HepG2 (cell line): ENCODE data around the gene SMIM12. TPM values are rescaled to one million over a fixed set of nuclear protein-coding genes. Genes with fewer than 3 reads are reported as not detected.

Experiments used
- ARID2 ChIP-seq: sonication (generic); formaldehyde crosslinking; IDR thresholded peaks from 2 replicates; pipeline ENCODE4 v1.8.1; 2022; ENCODE audit warnings: mild to moderate bottlenecking, missing genetic modification reagents, borderline replicate concordance
- FOXA3 ChIP-seq: IDR thresholded peaks from 2 replicates; pipeline ENCODE4 v1.6.1; 2016; ENCODE audit warnings: missing genetic modification reagents, missing compliant biosample characterization
- GATA4 ChIP-seq: sonication (generic); IDR thresholded peaks from 2 replicates; pipeline ENCODE4 v1.6.1; 2016; ENCODE audit warnings: antibody characterized with exemption, low read depth, borderline replicate concordance
- GPBP1L1 ChIP-seq: sonication (generic); formaldehyde crosslinking; IDR thresholded peaks from 2 replicates; pipeline ENCODE4 v1.5.0; 2020; ENCODE audit warnings: mild to moderate bottlenecking, missing genetic modification reagents
- HDAC2 ChIP-seq: sonication (generic); formaldehyde crosslinking; IDR thresholded peaks from 2 replicates; pipeline ENCODE4 v1.4.0; 2020; ENCODE audit warnings: missing genetic modification reagents
- IKZF5 ChIP-seq: IDR thresholded peaks from 2 replicates; pipeline ENCODE4 v1.6.1; 2018; ENCODE audit warnings: missing genetic modification reagents, mild to moderate bottlenecking, missing compliant biosample characterization
- SAFB2 ChIP-seq: sonication (generic); formaldehyde crosslinking; IDR thresholded peaks from 2 replicates; pipeline ENCODE4 v1.5.1; 2020; ENCODE audit warnings: missing genetic modification reagents, low read depth, mild to moderate bottlenecking, borderline replicate concordance
- ZBTB39 ChIP-seq: sonication (generic); formaldehyde crosslinking; IDR thresholded peaks from 2 replicates; pipeline ENCODE4 v1.5.0; 2020; ENCODE audit warnings: missing genetic modification reagents
- ZNF230 ChIP-seq: sonication (generic); formaldehyde crosslinking; IDR thresholded peaks from 2 replicates; pipeline ENCODE4 v1.4.0; 2020; ENCODE audit warnings: mild to moderate bottlenecking, missing genetic modification reagents
- ZNF335 ChIP-seq: sonication (generic); formaldehyde crosslinking; IDR thresholded peaks from 2 replicates; pipeline ENCODE4 v1.4.0; 2020; ENCODE audit warnings: missing genetic modification reagents
- ZNF432 ChIP-seq: sonication (generic); formaldehyde crosslinking; IDR thresholded peaks from 2 replicates; pipeline ENCODE4 v1.5.0; 2020; ENCODE audit warnings: missing genetic modification reagents, mild to moderate bottlenecking, borderline replicate concordance
- ZNF704 ChIP-seq: sonication (generic); formaldehyde crosslinking; IDR thresholded peaks from 2 replicates; pipeline ENCODE4 v1.8.1; 2023; ENCODE audit warnings: mild to moderate bottlenecking, inconsistent platforms, moderate library complexity, missing genetic modification reagents, borderline replicate concordance
- ZNF720 ChIP-seq: sonication (generic); formaldehyde crosslinking; IDR thresholded peaks from 2 replicates; pipeline ENCODE4 v1.4.0; 2020; ENCODE audit warnings: missing genetic modification reagents
- ZNF749 ChIP-seq: sonication (generic); formaldehyde crosslinking; IDR thresholded peaks from 2 replicates; pipeline ENCODE4 v1.8.0; 2022; ENCODE audit warnings: mild to moderate bottlenecking, missing genetic modification reagents, moderate library complexity, borderline replicate concordance
- polyA plus RNA-seq, 8 experiments: library from polyadenylated mRNA; depleted of rRNA in 3 of 8; stranded (reverse) in 7 of 8; unstranded in 1 of 8; fragments of >200 nt; fragmentation: Illumina TruSeq in 4 of 8; extraction: Trizol in 4 of 8; gene quantifications; 2 replicates each; pipeline versions ENCODE4 v1.2.1 to v1.2.3, GENCODE V29; 2011 to 2016; ENCODE audit warnings: low read depth in 4 of 8, missing spikeins in 1 of 8, mixed read lengths in 1 of 8; ENCODE audit not compliant: insufficient read depth in 1 of 8
- total RNA-seq, 5 experiments: library from RNA; depleted of rRNA; stranded (reverse); fragments of >200 nt; fragmentation: Illumina TruSeq; extraction: Trizol; gene quantifications; 2 replicates each; pipeline ENCODE4 v1.2.3, GENCODE V29; 2016; ENCODE audit warnings: low read depth in 1 of 5
- TF ChIP-seq, protein P1 (sequence below): sonication (generic); formaldehyde crosslinking; IDR thresholded peaks from 2 replicates; pipeline ENCODE4 v1.4.0; 2020; ENCODE audit warnings: low read depth, mild to moderate bottlenecking, missing genetic modification reagents
- TF ChIP-seq, protein P2 (sequence below): sonication (generic); formaldehyde crosslinking; IDR thresholded peaks from 2 replicates; pipeline ENCODE4 v1.4.0; 2020; ENCODE audit warnings: missing genetic modification reagents
- TF ChIP-seq, protein P3 (sequence below): fragments of 450-650 bp; IDR thresholded peaks from 2 replicates; pipeline ENCODE4 v1.6.1; 2016

Gene SMIM12
- total and polyA plus RNA-seq, 2 of the 13 experiments (the other 11 are each of a cell fraction or from before 2014, with no cell fraction given): 20.1 to 41.3 TPM

DNA sequence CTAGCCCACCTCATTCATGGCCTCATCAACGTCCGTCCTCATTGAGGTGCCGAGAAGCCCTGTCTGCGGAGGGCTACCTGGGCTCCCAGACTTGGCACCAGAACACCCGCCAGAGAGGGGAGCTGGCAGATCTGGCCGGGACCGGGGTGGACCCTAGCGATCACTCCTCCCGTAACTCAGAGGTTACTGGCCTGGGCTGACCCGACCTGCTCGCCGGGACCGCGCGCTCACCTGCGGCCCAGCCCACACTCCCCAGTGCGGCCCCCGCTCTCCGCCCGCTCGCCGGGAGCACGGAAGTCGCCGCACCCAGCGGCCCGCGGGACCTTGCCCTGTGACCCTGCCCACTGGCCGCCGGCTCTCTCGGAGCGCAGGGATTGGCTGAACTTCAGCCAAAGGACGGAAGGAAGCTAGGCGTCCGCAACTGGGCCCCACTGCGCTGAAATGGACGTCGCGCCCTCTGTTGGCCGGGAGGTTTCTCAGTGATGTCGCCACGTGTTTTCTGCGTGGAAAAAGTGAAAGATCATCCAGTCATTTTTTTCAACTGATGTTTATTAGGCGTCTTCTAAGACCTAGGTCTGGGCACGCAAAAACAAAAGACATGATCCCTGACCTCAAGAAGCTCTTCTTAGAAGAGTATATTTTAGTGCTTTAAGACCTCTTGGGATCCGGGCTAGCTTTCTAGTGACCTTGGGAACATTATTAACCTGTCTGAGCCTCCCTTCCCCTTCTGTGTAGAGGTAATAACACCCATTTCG lies at the start of gene SMIM12 (continued):
- TF ChIP-seq GATA4: 0 out of 2 replicates have a peak, but pooled peaks have one; percentile 48
- TF ChIP-seq ZNF704 (CRISPR knock-in tag): peak; percentile 83; the same call in 1 of the 2 replicates
- peak; percentile 77 for TF ChIP-seq HDAC2 (CRISPR knock-in tag)
- TF ChIP-seq ZBTB39 (CRISPR knock-in tag): peak; percentile 66; the same call in 1 of the 2 replicates
- TF ChIP-seq, protein P1, sequence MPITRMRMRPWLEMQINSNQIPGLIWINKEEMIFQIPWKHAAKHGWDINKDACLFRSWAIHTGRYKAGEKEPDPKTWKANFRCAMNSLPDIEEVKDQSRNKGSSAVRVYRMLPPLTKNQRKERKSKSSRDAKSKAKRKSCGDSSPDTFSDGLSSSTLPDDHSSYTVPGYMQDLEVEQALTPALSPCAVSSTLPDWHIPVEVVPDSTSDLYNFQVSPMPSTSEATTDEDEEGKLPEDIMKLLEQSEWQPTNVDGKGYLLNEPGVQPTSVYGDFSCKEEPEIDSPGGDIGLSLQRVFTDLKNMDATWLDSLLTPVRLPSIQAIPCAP (CRISPR knock-in tag): no peak
- no peak for TF ChIP-seq ZNF720 (CRISPR knock-in tag)
- TF ChIP-seq FOXA3 (CRISPR knock-in tag): peak; percentile 61
- TF ChIP-seq ZNF335 (CRISPR knock-in tag): peak; percentile 71; the same call in 1 of the 2 replicates
- no peak for TF ChIP-seq ZNF749 (CRISPR knock-in tag)
- TF ChIP-seq, protein P2, sequence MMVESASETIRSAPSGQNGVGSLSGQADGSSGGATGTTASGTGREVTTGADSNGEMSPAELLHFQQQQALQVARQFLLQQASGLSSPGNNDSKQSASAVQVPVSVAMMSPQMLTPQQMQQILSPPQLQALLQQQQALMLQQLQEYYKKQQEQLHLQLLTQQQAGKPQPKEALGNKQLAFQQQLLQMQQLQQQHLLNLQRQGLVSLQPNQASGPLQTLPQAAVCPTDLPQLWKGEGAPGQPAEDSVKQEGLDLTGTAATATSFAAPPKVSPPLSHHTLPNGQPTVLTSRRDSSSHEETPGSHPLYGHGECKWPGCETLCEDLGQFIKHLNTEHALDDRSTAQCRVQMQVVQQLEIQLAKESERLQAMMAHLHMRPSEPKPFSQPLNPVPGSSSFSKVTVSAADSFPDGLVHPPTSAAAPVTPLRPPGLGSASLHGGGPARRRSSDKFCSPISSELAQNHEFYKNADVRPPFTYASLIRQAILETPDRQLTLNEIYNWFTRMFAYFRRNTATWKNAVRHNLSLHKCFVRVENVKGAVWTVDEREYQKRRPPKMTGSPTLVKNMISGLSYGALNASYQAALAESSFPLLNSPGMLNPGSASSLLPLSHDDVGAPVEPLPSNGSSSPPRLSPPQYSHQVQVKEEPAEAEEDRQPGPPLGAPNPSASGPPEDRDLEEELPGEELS (CRISPR knock-in tag): peak; percentile 45; the same call in 1 of the 2 replicates
- TF ChIP-seq SAFB2 (CRISPR knock-in tag): no peak
- TF ChIP-seq ZNF230 (CRISPR knock-in tag): 0 out of 2 replicates have a peak, but pooled peaks have one; percentile 66
- TF ChIP-seq, protein P3, sequence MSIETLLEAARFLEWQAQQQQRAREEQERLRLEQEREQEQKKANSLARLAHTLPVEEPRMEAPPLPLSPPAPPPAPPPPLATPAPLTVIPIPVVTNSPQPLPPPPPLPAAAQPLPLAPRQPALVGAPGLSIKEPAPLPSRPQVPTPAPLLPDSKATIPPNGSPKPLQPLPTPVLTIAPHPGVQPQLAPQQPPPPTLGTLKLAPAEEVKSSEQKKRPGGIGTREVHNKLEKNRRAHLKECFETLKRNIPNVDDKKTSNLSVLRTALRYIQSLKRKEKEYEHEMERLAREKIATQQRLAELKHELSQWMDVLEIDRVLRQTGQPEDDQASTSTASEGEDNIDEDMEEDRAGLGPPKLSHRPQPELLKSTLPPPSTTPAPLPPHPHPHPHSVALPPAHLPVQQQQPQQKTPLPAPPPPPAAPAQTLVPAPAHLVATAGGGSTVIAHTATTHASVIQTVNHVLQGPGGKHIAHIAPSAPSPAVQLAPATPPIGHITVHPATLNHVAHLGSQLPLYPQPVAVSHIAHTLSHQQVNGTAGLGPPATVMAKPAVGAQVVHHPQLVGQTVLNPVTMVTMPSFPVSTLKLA: peak; percentile 59
- TF ChIP-seq ZNF432 (CRISPR knock-in tag): no peak
- peak; percentile 80; the same call in 1 of the 2 replicates for TF ChIP-seq ARID2
- peak; percentile 87 for TF ChIP-seq IKZF5 (CRISPR knock-in tag)
- no peak for TF ChIP-seq GPBP1L1 (CRISPR knock-in tag)
